Epithelial cell of proximal tubule (primary cell): Measurements from ENCODE around the gene RNASE1. TPM values are rescaled to one million over a fixed set of nuclear protein-coding genes. Genes with fewer than 3 reads are reported as not detected.
A peak's percentile ranks its signal among the peaks of the same experiment; 100 is the strongest.

Experiments
- DNase-seq: peaks from one replicate; pipeline ENCODE4 v3.0.0-alpha.2; 2011; ENCODE audit warnings: low read depth
- H3K4me3 ChIP-seq: 2 replicates; pipeline ENCODE4 v1.5.1; 2011; ENCODE audit warnings: low read depth, mild to moderate bottlenecking, low read length
- total RNA-seq: library from RNA; depleted of rRNA; stranded (reverse); fragments of >200 nt; gene quantifications from 2 replicates; pipeline ENCODE4 v1.2.3, GENCODE V29; 2015
- TF ChIP-seq, protein P1 (sequence below): conservative IDR thresholded peaks from 2 replicates; pipeline ENCODE4 v1.5.1; 2012; ENCODE audit warnings: low read depth, mild to moderate bottlenecking, low read length

Gene RNASE1
- total RNA-seq, 1 donor from 2014 or later, result 0.40 TPM

DNA sequence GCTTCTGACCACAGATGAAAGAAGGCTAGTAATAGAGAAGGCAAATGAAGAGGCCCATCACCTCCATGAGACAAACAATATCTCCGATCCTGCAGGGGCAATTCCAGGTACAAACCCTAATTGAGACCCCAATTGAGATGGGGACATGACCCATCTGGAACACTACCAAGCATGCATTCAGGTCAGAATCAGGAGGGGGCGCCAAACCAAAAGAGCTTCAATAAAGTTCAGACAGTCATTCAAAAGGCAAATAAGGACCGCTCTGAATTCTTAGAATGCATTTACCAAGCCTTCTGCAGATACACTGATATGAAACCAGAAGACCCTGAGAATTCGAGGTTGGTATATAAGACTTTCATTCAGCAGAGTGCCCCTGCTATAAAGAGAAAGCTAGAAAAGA, 44.7 kb downstream of the RNASE1 start:
- no peak overlapping the region for H3K4me3 ChIP-seq
- no peak for DNase-seq
- TF ChIP-seq, protein P1, sequence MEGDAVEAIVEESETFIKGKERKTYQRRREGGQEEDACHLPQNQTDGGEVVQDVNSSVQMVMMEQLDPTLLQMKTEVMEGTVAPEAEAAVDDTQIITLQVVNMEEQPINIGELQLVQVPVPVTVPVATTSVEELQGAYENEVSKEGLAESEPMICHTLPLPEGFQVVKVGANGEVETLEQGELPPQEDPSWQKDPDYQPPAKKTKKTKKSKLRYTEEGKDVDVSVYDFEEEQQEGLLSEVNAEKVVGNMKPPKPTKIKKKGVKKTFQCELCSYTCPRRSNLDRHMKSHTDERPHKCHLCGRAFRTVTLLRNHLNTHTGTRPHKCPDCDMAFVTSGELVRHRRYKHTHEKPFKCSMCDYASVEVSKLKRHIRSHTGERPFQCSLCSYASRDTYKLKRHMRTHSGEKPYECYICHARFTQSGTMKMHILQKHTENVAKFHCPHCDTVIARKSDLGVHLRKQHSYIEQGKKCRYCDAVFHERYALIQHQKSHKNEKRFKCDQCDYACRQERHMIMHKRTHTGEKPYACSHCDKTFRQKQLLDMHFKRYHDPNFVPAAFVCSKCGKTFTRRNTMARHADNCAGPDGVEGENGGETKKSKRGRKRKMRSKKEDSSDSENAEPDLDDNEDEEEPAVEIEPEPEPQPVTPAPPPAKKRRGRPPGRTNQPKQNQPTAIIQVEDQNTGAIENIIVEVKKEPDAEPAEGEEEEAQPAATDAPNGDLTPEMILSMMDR, result peak; percentile 21

DNA sequence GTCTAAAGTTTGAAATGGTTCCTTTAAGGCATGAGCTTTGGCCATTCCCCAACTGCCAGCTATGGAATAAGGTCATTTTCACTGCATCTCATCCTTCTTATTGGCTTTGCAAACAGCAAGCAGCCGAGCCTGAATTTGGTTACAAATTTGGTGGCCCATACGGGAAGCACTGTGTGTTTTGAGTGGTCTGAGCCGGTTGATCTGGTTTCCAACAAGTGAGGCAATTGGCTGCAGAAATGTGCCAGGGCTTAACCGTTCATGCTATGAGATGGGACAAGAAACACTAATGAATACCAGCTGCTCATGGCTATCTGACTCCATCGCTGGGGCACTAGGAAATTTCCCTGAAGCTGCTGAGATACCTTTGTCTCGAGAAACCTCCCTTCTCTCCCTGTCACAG, 47.6 kb downstream of the RNASE1 start:
- TF ChIP-seq, protein P1, result no peak
- no peak overlapping the region for H3K4me3 ChIP-seq
- no peak for DNase-seq

DNA sequence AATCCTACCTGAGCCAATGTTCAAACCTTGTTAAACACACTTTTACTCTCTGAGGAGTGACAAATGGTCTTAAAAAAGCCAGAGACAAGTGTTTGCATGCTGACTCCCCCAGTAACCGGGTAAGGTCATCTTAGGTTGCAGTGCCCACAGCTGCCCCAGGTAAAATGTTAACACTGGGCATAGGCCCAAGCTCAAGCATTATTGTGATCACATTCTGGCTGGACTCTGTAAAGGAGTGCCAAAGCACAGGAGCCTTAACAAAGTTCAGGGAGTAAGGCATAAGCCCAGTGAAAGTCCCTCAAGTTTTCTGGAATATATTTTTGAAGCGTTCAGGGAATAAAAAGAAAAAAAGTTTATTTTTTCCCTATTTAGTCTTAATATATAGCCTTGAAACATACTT, 48.3 kb downstream of the RNASE1 start:
- H3K4me3 ChIP-seq, result no peak overlapping the region
- TF ChIP-seq, protein P1, result no peak
- no peak for DNase-seq

DNA sequence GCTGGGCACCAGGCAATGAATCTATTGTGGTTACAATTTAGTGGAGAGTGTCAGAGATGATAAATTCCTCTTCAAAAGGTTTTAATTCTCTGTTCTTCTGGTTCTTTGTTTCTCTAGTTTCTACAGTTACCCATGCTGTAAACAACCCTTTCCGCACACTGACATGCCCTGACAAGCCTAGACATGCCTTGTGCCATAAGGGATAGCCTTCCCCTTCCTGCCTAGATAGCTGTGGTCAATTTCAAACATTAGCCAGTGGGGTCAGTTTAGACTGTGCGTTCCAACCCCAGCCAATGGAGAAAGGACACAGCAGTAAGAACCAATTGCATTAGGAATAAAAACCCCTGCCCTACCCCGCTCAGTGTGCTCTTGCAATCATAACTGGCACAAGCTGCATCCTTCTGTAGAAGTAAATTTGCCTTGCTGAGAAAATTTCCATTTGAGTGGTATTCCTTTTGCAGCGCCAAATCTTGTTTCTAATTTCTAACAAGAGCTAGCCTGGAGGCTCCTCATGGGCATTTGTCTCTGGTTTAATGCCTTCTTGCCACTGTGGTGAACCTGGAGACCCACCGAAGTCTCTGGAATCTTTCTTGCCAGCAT, 50.6 kb downstream of the RNASE1 start:
- TF ChIP-seq, protein P1, result no peak
- H3K4me3 ChIP-seq, result no peak overlapping the region
- no peak for DNase-seq

Other genes starting within 250 kb of the RNASE1 start
- gene RNASE9, start 241.8 kb downstream of the RNASE1 start, total RNA-seq, result not detected in 2 replicates
- gene RNASE11, start 214.8 kb downstream of the RNASE1 start, total RNA-seq, result not detected in 2 replicates
- not detected in 2 replicates for gene RNASE12, start 211.5 kb downstream of the RNASE1 start, total RNA-seq
- gene OR6S1, start 161.2 kb downstream of the RNASE1 start, total RNA-seq, result not detected in 2 replicates
- gene RNASE4, start 118.3 kb downstream of the RNASE1 start, total RNA-seq, result 5.3 and 7.6 TPM in 2 replicates
- gene ANG, start 114.1 kb downstream of the RNASE1 start, total RNA-seq, result 1.3 and 4.8 TPM in 2 replicates
- not detected in 2 replicates for gene EDDM3A, start 57.0 kb downstream of the RNASE1 start, total RNA-seq
- gene EDDM3B, start 34.4 kb downstream of the RNASE1 start, total RNA-seq, result not detected in 2 replicates
- gene RNASE6, start 21.6 kb downstream of the RNASE1 start, total RNA-seq, result 0.14 and 0.81 TPM in 2 replicates
- not detected in 2 replicates for gene RNASE3, start 88.5 kb upstream of the RNASE1 start, total RNA-seq
- gene RNASE2, start 152.6 kb upstream of the RNASE1 start, total RNA-seq, result not detected in 2 replicates
- 63.5 and 118 TPM in 2 replicates for gene METTL17, start 187.1 kb upstream of the RNASE1 start, total RNA-seq
- gene SLC39A2, start 196.4 kb upstream of the RNASE1 start, total RNA-seq, result not detected in 2 replicates
- 6.7 and 16.0 TPM in 2 replicates for gene NDRG2, start 222.2 kb upstream of the RNASE1 start, total RNA-seq
- not detected in 2 replicates for gene TPPP2, start 227.4 kb upstream of the RNASE1 start, total RNA-seq
- gene RNASE13, start 232.0 kb upstream of the RNASE1 start, total RNA-seq, result not detected in 2 replicates
- 0.86 TPM in 1 of 2 replicates, not detected in the other for gene RNASE7, start 239.5 kb upstream of the RNASE1 start, total RNA-seq